ENCODE results near the gene MYO9B. TPM values are rescaled to one million over a fixed set of nuclear protein-coding genes. Genes with fewer than 3 reads are reported as not detected.

The MYO9B gene
- total and polyA plus RNA-seq, 2 of the 13 experiments (the other 11 are each of a cell fraction or from before 2014, with no cell fraction given) = 18.0 to 18.3 TPM

DNA sequence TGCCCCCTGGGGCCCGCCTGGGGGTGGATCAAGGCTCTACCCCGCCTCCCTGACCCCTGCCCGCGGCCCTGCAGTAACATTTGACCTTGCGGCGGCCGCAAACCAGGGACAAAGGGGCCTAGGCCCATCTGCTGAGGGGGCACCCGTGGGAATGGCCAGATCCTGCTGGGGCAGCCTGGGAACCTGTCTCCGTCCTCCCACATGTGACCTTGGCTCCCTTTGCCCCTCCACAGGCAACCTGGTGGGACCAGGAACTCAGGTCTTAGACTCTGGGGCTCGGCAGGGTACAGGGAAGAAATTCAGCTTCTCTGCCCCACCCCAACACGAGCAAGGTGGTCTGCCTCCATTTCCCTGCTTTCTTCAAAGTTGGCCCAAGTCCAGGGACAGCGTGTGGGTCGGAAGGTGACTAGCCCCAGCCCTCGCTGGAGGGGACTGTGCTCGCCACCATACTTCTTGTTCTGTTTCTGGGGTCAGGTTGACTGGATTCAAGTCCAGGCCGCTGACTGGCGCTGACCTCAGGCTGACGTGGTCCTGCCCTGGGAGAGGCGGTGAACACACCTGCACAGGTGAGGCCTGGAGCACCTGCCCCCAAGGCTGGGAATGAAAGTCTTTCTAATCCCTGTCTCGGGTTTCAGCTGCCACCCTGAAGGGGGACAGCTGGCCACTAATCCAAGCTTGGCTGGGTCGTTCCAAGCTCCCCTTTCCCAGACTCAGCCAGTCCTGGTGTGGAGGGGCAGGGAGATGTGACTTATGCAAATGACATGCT, 172.6 kb downstream of the MYO9B start (continued):
- TF ChIP-seq, protein P1, sequence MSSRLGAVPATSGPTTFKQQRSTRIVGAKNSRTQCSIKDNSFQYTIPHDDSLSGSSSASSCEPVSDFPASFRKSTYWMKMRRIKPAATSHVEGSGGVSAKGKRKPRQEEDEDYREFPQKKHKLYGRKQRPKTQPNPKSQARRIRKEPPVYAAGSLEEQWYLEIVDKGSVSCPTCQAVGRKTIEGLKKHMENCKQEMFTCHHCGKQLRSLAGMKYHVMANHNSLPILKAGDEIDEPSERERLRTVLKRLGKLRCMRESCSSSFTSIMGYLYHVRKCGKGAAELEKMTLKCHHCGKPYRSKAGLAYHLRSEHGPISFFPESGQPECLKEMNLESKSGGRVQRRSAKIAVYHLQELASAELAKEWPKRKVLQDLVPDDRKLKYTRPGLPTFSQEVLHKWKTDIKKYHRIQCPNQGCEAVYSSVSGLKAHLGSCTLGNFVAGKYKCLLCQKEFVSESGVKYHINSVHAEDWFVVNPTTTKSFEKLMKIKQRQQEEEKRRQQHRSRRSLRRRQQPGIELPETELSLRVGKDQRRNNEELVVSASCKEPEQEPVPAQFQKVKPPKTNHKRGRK (CRISPR knock-in tag; IDR thresholded peaks at IDR 0.05) = 0 out of 2 replicates have a peak, but pooled peaks have one; percentile 34
- no peak for TF ChIP-seq KDM5A (IDR thresholded peaks at IDR 0.05; ENCODE audit: borderline replicate concordance, low read length)
- TF ChIP-seq SRSF9 (IDR thresholded peaks at IDR 0.05; ENCODE audit: borderline replicate concordance, insufficient read depth, low read depth, low read length, poor library complexity, severe bottlenecking) = no peak
- TF ChIP-seq, protein P2, sequence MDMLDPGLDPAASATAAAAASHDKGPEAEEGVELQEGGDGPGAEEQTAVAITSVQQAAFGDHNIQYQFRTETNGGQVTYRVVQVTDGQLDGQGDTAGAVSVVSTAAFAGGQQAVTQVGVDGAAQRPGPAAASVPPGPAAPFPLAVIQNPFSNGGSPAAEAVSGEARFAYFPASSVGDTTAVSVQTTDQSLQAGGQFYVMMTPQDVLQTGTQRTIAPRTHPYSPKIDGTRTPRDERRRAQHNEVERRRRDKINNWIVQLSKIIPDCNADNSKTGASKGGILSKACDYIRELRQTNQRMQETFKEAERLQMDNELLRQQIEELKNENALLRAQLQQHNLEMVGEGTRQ (IDR thresholded peaks at IDR 0.05; ENCODE audit: low read depth, low read length) = peak; percentile 26; the same call in 1 of the 2 replicates
- TF ChIP-seq, protein P2 (CRISPR knock-in tag; IDR thresholded peaks at IDR 0.05; ENCODE audit: borderline replicate concordance) = peak; percentile 74; the same call in 1 of the 2 replicates
- no peak for TF ChIP-seq MEIS2 (CRISPR knock-in tag; IDR thresholded peaks at IDR 0.05)
- no peak for TF ChIP-seq ZNF101 (CRISPR knock-in tag; IDR thresholded peaks at IDR 0.05; ENCODE audit: borderline replicate concordance, low read depth)
- TF ChIP-seq, protein P3, sequence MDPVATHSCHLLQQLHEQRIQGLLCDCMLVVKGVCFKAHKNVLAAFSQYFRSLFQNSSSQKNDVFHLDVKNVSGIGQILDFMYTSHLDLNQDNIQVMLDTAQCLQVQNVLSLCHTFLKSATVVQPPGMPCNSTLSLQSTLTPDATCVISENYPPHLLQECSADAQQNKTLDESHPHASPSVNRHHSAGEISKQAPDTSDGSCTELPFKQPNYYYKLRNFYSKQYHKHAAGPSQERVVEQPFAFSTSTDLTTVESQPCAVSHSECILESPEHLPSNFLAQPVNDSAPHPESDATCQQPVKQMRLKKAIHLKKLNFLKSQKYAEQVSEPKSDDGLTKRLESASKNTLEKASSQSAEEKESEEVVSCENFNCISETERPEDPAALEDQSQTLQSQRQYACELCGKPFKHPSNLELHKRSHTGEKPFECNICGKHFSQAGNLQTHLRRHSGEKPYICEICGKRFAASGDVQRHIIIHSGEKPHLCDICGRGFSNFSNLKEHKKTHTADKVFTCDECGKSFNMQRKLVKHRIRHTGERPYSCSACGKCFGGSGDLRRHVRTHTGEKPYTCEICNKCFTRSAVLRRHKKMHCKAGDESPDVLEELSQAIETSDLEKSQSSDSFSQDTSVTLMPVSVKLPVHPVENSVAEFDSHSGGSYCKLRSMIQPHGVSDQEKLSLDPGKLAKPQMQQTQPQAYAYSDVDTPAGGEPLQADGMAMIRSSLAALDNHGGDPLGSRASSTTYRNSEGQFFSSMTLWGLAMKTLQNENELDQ (CRISPR knock-in tag; IDR thresholded peaks at IDR 0.05; ENCODE audit: borderline replicate concordance) = no peak
- TF ChIP-seq, protein P4, sequence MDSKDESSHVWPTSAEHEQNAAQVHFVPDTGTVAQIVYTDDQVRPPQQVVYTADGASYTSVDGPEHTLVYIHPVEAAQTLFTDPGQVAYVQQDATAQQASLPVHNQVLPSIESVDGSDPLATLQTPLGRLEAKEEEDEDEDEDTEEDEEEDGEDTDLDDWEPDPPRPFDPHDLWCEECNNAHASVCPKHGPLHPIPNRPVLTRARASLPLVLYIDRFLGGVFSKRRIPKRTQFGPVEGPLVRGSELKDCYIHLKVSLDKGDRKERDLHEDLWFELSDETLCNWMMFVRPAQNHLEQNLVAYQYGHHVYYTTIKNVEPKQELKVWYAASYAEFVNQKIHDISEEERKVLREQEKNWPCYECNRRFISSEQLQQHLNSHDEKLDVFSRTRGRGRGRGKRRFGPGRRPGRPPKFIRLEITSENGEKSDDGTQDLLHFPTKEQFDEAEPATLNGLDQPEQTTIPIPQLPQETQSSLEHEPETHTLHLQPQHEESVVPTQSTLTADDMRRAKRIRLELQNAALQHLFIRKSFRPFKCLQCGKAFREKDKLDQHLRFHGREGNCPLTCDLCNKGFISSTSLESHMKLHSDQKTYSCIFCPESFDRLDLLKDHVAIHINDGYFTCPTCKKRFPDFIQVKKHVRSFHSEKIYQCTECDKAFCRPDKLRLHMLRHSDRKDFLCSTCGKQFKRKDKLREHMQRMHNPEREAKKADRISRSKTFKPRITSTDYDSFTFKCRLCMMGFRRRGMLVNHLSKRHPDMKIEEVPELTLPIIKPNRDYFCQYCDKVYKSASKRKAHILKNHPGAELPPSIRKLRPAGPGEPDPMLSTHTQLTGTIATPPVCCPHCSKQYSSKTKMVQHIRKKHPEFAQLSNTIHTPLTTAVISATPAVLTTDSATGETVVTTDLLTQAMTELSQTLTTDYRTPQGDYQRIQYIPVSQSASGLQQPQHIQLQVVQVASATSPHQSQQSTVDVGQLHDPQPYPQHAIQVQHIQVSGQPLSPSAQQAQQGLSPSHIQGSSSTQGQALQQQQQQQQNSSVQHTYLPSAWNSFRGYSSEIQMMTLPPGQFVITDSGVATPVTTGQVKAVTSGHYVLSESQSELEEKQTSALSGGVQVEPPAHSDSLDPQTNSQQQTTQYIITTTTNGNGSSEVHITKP (CRISPR knock-in tag; IDR thresholded peaks at IDR 0.05; ENCODE audit: low read depth) = peak; percentile 69
- peak; percentile 96 for TF ChIP-seq NCOA2 (CRISPR knock-in tag; IDR thresholded peaks at IDR 0.05)
- peak; percentile 57; the same call in 1 of the 2 replicates for TF ChIP-seq RAD21 (CRISPR knock-in tag; IDR thresholded peaks at IDR 0.05)
- TF ChIP-seq ZNF546 (CRISPR knock-in tag; conservative IDR thresholded peaks at IDR 0.05) = no peak
- peak; percentile 95 for TF ChIP-seq HDAC2 (CRISPR knock-in tag; IDR thresholded peaks at IDR 0.05)
- TF ChIP-seq ZNF569 (CRISPR knock-in tag; IDR thresholded peaks at IDR 0.05; ENCODE audit: borderline replicate concordance) = no peak
- no peak for TF ChIP-seq NAIF1 (CRISPR knock-in tag; IDR thresholded peaks at IDR 0.05; ENCODE audit: borderline replicate concordance)
- TF ChIP-seq HIVEP1 (CRISPR knock-in tag; IDR thresholded peaks at IDR 0.05) = peak; percentile 98
- TF ChIP-seq NBN (conservative IDR thresholded peaks at IDR 0.05) = no peak
- no peak for TF ChIP-seq ZNF232 (CRISPR knock-in tag; IDR thresholded peaks at IDR 0.05; ENCODE audit: borderline replicate concordance)
- no peak for TF ChIP-seq REL (CRISPR knock-in tag; conservative IDR thresholded peaks at IDR 0.05)
